MG63 (cell line): ENCODE measurements around the gene CEBPE. TPM values are rescaled to one million over a fixed set of nuclear protein-coding genes. Genes with fewer than 3 reads are reported as not detected.

Experiments used
- total RNA-seq: library from RNA; depleted of rRNA; stranded (reverse); fragments of >200 nt; shearing (Covaris generic); gene quantifications from 2 replicates; pipeline ENCODE4 v1.2.3, GENCODE V29; 2014; ENCODE audit warnings: low replicate concordance; rRNA removed

CEBPE gene
- total RNA-seq, 1 experiment from 2014 or later = not detected

Other genes with a start within 250 kb of the CEBPE start
- 6.4 and 21.9 TPM in 2 replicates for gene LRP10, start 247.5 kb downstream of the CEBPE start, total RNA-seq
- not detected in 2 replicates for gene REM2, start 236.0 kb downstream of the CEBPE start, total RNA-seq
- 25.4 and 27.8 TPM in 2 replicates for gene RBM23, start 200.1 kb downstream of the CEBPE start, total RNA-seq
- 99.2 and 100 TPM in 2 replicates for gene PRMT5, start 189.9 kb downstream of the CEBPE start, total RNA-seq
- 41.3 and 76.1 TPM in 2 replicates for gene HAUS4, start 162.2 kb downstream of the CEBPE start, total RNA-seq
- gene AJUBA, start 136.7 kb downstream of the CEBPE start, total RNA-seq = 60.8 and 69.6 TPM in 2 replicates
- gene C14orf93, start 109.1 kb downstream of the CEBPE start, total RNA-seq = 3.7 and 12.3 TPM in 2 replicates
- gene PSMB5, start 84.4 kb downstream of the CEBPE start, total RNA-seq = 170 and 273 TPM in 2 replicates
- not detected in 2 replicates for gene PSMB11, start 77.0 kb downstream of the CEBPE start, total RNA-seq
- gene CDH24, start 61.7 kb downstream of the CEBPE start, total RNA-seq = 1.4 and 1.9 TPM in 2 replicates
- 39.7 and 52.2 TPM in 2 replicates for gene ACIN1, start 24.1 kb downstream of the CEBPE start, total RNA-seq
- 9.6 and 22.8 TPM in 2 replicates for gene C14orf119, start 23.8 kb downstream of the CEBPE start, total RNA-seq
- gene CIROP, start 14.3 kb downstream of the CEBPE start, total RNA-seq = not detected in 2 replicates
- gene SLC7A8, start 64.4 kb upstream of the CEBPE start, total RNA-seq = 0.13 and 8.4 TPM in 2 replicates
- not detected in 2 replicates for gene RNF212B, start 118.7 kb upstream of the CEBPE start, total RNA-seq
- gene HOMEZ, start 166.9 kb upstream of the CEBPE start, total RNA-seq = 0.76 and 1.4 TPM in 2 replicates
- gene PPP1R3E, start 183.6 kb upstream of the CEBPE start, total RNA-seq = 0.30 TPM in 1 of 2 replicates, not detected in the other
- gene BCL2L2, start 187.6 kb upstream of the CEBPE start, total RNA-seq = 7.1 and 10.7 TPM in 2 replicates
- 48.3 and 89.9 TPM in 2 replicates for gene PABPN1, start 202.2 kb upstream of the CEBPE start, total RNA-seq
- gene SLC22A17, start 233.6 kb upstream of the CEBPE start, total RNA-seq = 6.1 TPM in 1 of 2 replicates, not detected in the other
- gene EFS, start 245.9 kb upstream of the CEBPE start, total RNA-seq = 7.5 and 9.0 TPM in 2 replicates